Transverse colon (tissue), 4 donors: Measurements from ENCODE around the gene MYF5.

ENCODE experiments used
- EP300 ChIP-seq: sonication (generic); formaldehyde crosslinking; IDR thresholded peaks from one replicate; pipeline ENCODE4 v1.6.1; 2017; ENCODE audit warnings: antibody characterized with exemption, low read depth
- POLR2A ChIP-seq: fragments of 450-650 bp; IDR thresholded peaks from one replicate; pipeline ENCODE4 v1.6.1; 2016; ENCODE audit warnings: antibody characterized with exemption, mild to moderate bottlenecking, moderate library complexity
- POLR2AphosphoS5 ChIP-seq, 3 donors: sonication (generic); formaldehyde crosslinking; IDR thresholded peaks; one replicate each; pipeline ENCODE4 v1.6.1; 2016; ENCODE audit warnings: antibody characterized with exemption in 3 of 3
- TF ChIP-seq, protein P1 (sequence below), 5 experiments: fragments of 200-600 bp in 3 of 5; fragments of 450-650 bp in 2 of 5; sonication (generic) in 3 of 5; IDR thresholded peaks; 1 replicate in 2 of 5; 2 replicates in 3 of 5; pipeline ENCODE4 v1.5.1; 2016 to 2017; ENCODE audit warnings: antibody characterized with exemption in 5 of 5, inconsistent platforms in 3 of 5, mild to moderate bottlenecking in 2 of 5, moderate library complexity in 1 of 5

DNA sequence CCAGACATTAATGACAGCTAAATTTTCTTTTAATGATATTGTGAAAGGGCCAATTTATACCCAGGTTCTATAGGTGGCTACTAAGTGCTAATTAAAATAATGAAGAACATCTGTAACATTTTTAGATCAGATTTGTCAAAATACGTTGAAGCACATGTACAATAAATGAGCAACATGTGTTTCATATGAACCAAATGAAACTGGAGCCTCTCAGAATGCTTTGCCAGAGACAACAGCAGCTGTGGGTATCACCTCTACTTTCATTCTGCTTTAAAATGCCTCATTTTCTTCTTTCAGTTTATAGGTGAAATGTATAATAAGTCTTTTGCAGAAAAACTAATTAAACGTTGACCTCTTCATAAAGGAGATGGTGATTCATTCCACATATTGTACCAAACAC, 35.4 kb upstream of the MYF5 start:
- TF ChIP-seq, protein P1, sequence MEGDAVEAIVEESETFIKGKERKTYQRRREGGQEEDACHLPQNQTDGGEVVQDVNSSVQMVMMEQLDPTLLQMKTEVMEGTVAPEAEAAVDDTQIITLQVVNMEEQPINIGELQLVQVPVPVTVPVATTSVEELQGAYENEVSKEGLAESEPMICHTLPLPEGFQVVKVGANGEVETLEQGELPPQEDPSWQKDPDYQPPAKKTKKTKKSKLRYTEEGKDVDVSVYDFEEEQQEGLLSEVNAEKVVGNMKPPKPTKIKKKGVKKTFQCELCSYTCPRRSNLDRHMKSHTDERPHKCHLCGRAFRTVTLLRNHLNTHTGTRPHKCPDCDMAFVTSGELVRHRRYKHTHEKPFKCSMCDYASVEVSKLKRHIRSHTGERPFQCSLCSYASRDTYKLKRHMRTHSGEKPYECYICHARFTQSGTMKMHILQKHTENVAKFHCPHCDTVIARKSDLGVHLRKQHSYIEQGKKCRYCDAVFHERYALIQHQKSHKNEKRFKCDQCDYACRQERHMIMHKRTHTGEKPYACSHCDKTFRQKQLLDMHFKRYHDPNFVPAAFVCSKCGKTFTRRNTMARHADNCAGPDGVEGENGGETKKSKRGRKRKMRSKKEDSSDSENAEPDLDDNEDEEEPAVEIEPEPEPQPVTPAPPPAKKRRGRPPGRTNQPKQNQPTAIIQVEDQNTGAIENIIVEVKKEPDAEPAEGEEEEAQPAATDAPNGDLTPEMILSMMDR (IDR thresholded peaks at IDR 0.05): no peak
- TF ChIP-seq POLR2A: no peak
- TF ChIP-seq POLR2AphosphoS5 (IDR thresholded peaks at IDR 0.05): no peak
- TF ChIP-seq EP300: no peak
